Effector CD4-positive, alpha-beta T cell (primary cell): ENCODE data around the gene KIAA1217.

Experiments
- DNase-seq: peaks from one replicate; pipeline ENCODE4 v3.0.0-alpha.2; 2020

KIAA1217 gene

DNA sequence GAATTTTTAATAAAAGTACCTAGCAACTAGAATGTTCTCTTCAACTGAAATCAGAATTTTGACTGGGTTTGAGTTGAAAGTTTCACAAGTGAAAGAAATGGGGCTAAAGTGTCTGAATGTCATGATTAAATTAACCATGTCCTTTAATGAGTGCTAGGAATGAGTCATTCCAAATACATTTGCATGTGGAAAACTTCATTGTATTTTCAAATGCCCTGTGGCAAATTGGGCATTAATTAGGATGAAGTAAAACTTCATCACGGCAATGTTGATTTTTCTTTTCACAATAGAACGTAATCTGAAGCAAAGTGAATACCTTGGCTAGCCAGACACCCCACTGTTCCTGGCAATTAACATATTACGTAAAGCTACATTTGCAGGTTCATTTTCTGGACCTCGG, 166.6 kb downstream of the KIAA1217 start:
- DNase-seq = no peak

DNA sequence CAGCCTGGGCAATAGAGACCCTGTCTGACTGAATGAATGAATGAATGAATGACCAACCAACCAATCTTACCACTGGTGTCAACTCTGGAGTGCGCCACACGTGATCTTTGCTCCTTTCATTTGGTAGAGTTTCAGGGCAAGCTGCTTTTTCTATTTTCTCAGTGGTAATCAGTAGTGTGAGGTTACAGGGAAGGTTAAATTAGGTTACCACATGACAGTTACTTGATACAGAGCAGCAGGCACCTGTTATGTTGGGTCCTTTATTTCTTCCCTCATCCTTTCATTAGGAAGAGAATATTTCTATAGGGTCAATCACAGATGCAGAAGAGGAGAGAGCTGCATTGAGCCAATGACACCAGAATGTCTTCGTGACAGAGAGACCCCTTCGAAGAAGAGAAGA, 167.8 kb downstream of the KIAA1217 start:
- no peak for DNase-seq

DNA sequence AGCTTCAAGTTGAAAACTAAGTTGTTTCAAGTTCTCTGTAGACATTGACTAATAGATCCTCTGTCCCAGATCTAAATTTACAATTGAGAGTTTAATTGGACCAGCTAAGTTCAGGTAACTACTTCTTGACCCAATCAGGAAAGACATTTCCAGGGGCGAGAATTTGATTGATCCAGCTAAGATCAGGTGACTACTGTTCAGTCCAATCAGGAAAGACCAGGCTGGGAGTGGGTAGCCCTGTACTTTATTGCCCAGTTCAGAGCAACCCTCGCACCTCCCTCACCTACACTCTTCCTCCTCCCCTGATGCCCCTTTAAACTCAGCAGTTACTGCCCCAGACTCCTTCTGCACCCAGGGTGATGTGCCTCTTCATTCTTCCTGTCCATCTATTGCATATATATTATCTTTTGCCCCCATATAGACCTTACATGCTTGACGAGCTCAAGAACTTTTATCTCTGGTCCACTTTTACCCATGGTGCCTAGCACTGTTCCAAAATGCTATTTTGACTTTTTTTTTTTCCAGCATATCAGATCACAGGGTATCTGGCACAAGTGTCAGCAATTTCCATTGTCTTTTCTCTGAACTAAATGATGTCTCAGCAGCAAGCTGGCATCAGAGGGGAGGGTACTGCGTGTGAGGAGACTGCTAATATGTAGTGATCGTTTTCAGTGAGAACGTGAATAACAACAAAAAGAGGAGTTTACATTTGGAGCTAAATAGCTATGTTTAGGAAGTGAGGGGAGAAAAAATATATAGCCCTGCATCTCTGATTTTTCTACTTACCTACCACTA, 169.4 kb downstream of the KIAA1217 start:
- DNase-seq = no peak

DNA sequence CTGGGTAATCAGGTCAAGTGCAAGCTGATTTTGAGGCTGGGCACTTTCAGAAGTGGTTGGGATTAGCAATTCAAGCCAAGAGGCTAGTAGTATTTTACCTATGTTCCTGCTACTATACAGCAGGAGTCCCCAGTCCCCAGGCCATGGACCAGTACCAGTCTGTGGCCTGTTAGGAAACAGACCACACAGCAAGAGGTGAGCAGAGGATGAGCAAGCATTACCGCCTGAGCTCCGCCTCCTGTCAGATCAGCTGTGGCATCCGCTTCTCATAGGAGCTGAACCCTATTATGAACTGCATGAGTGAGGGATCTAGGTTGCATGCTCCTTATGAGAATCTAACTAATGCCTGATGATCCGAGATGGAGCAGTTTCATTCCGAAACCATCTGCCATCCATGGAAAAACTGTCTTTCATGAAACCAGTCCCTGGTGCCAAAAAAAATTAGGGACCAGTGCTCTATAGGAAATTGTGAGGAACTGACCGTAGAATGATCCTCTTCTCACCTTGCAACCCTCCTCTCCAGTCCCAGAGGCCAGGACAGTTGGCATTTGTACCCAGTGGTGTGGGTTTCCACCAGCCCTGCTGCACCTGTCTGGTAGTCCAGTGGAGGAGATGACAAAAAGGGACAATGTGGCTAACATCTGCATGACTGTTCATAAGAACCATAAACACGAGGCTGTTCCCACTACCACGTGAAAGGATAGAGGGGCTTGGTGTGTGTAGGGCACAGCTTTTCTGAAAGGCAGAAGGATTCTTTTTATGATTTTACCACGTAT, 172.5 kb downstream of the KIAA1217 start:
- no peak for DNase-seq

- no peak for DNase-seq
Measured at GRCh38 chr10:24382045-24382444, 173.1 kb downstream of the KIAA1217 start.

- DNase-seq = no peak
Measured at GRCh38 chr10:24382596-24382978, 173.6 kb downstream of the KIAA1217 start.

DNA sequence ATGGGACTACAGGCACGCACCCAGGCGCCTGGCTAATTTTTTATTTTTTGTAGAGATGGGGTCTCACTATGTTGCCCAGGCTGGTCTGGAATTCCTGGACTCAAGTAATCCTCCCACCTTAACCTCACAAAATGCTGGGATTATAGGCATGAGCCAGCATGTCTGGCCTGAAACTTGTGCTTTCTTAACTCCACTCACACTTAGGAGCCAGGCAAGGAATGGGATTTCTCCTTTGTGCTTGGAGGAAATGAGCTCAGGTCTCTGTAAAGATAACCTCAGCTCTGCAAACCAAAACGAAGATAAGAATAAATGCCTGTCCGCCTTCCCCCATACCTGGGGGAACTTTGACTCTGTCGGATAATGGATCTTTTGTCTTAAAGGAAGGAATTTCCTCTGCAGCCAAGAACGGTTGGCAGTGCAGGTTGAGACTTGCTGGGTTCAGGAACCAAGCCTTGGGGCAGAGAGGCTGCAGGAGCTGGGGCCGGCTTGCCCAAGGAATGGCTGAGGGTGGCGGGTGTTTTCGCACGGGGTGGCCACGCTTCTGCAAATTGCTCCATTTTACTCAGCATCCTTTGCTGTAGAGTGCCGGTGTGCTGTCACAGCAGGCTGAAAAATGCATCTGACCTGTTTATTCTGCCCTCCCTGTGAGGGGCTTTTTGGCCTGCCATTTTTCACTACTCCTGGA, 174.2 kb downstream of the KIAA1217 start:
- DNase-seq = no peak

GRCh38 chr10:24383681-24384106, 174.8 kb downstream of the KIAA1217 start:
- no peak for DNase-seq

- no peak for DNase-seq
Measured at GRCh38 chr10:24384954-24385353, 176.0 kb downstream of the KIAA1217 start.

GRCh38 chr10:24385776-24386175, 176.8 kb downstream of the KIAA1217 start:
- DNase-seq = no peak

GRCh38 chr10:24390146-24390700, 181.3 kb downstream of the KIAA1217 start:
- DNase-seq = no peak

DNA sequence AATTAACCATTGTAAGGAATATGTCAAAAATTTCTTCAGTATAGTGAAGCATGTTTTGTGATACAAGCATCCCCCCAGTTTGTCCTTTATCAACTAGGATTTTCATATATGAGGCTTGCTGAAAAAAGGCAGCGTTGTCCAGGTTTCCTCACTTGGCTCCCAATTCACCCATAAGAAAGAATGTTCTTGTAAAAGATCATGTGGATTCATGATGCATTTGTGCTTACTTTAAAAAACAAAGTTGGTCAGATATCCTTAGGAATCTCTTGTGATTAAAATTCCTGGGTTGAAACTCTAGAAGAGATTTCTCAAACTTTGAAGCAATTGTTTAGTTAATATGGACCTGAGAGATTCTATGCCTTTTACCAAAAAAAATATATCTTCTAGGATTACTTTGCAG, 181.8 kb downstream of the KIAA1217 start:
- DNase-seq = no peak

- no peak for DNase-seq
Measured at GRCh38 chr10:24393201-24393600, 184.3 kb downstream of the KIAA1217 start.

DNA sequence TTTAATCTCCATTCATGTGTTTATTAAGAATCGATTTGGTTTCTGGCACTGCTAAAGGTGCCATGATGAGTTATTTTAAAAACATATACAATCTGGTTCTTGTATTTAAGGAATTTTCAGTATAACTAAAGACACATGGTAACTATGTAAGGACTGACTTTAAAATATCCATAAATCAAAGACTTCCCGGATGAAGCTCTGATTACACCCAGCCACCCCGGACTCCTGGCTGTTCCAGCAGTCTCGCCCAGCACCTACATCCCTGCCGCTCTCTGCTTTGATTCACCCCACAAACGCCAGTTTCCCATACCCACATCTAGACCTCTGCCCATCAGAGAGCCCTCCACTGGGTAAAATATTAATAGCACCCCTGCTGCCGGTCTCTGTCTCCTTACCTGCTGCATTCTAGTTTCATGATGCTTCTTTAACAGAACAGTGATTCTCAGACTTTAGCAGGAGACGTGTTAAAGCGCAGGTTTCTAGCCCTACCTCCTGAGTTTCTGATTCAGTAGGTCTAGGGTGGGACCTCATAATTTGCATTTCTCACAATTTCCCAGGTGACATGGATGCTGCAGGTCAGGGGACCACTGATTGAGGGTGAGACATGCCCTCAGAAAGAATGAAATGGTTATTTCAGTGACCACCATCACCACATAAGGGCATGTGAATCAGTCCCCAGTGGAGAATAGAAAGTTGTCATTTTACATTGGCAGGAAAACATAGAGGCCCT, 185.7 kb downstream of the KIAA1217 start:
- no peak for DNase-seq

GRCh38 chr10:24396396-24396795, 187.5 kb downstream of the KIAA1217 start:
- DNase-seq = no peak

DNA sequence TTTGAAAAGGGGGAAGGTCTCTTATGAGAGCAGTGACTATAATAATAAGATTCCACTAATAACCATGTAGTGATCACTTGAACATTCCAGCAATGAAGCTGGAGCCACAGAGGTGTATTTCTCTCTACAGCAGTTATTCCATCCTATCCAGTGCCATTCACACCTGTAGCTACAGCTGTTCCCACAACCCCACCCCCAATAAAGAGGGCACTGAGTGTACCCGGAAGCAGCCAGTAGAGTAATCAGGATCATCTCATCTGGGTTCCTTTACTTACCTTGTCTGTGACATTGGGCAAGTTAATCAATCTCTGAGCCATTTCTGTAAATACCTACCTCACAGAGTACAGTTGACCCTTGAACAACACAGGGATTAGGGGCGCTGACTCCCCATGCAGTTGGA, 188.7 kb downstream of the KIAA1217 start:
- no peak for DNase-seq

DNA sequence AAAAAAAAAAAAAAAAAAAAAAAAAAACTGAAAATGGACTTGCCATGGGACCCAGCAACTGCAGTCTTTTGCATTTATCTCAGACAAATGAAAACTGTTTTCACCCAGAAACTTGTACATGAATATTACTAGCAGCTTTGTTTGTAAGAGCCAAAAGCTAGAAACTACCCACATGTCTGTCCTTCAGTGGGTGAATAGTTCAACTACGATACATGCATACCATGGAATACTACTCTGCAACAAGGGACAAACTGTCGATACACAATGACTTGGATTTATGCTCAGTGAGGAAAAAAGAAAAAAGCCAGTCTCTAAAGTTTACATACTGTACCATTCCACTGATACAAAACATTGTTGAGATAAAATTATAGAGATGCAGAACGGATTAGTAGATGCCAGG, 195.6 kb downstream of the KIAA1217 start:
- DNase-seq = no peak

DNA sequence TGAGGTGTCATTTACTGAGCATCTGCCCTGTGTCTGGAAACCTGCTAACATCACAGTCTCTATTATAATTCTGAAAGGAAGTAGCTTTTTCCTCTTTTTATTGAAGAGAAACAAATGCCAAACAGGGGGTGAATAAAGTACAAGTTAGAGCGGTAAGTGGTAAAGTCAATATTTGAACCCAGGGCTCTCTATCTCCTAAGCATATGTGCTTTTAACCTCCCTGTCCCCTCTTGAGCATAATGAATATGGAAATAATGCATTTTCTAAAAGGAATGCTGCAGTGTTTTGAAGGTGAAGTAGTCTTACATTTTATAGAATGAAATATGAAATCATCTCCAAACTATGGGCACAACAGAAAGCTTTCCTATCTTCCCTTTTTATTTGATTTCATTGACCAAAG, 196.7 kb downstream of the KIAA1217 start:
- no peak for DNase-seq

GRCh38 chr10:24406809-24407483, 198.0 kb downstream of the KIAA1217 start:
- DNase-seq = no peak

DNA sequence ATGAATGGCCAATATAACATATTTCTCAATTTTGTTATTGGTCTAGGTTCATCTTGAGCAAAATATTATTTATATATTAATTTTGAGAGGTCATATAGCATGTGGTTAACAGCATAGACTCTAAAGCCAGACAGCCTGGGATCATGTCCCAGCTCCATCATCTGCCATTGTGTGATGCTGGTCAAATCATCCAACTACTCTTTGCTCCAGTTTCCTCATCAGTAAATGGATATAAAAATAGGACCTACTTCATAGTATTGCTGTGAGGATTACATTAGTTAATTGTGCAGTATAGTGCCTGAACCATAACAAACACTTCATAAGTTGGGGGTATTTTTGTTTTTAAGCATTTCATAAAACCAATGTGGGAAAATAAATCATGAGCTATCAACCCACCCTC, 199.0 kb downstream of the KIAA1217 start:
- no peak for DNase-seq

- no peak for DNase-seq
Measured at GRCh38 chr10:24408365-24408764, 199.4 kb downstream of the KIAA1217 start.

GRCh38 chr10:24414597-24414996, 205.7 kb downstream of the KIAA1217 start:
- no peak for DNase-seq
